Loucy (cell line): ENCODE data around the gene CAPN11.

Experiments
- EZH2phosphoT487 ChIP-seq: fragments of 200-600 bp; IDR thresholded peaks from 2 replicates; pipeline ENCODE4 v1.6.1; 2018; ENCODE audit warnings: antibody characterized with exemption, mild to moderate bottlenecking, moderate library complexity, borderline replicate concordance
- TF ChIP-seq, protein P1 (sequence below): fragments of 200-600 bp; sonication (generic); conservative IDR thresholded peaks from 2 replicates; pipeline ENCODE4 v1.5.1; 2014; ENCODE audit warnings: mild to moderate bottlenecking, antibody characterized with exemption, low read length

DNA sequence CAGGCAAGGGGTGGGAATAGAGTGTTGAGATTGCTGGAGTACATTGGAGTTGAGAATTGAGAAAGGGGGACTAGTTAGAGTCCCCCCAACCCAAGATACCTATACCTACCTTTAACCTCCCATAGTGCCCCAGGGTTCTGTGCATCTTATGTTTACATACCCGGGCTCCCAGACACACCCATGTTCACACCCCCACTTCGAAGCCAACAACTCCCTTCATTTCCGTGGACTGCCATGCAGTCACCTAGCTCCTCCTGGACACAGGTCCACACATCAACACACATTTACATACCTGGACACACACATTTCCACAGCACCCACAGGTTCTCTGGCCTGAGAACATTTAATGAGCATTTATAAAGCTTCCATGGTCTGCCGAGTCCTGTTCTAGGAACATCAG, 26.1 kb upstream of the CAPN11 start:
- TF ChIP-seq, protein P1, sequence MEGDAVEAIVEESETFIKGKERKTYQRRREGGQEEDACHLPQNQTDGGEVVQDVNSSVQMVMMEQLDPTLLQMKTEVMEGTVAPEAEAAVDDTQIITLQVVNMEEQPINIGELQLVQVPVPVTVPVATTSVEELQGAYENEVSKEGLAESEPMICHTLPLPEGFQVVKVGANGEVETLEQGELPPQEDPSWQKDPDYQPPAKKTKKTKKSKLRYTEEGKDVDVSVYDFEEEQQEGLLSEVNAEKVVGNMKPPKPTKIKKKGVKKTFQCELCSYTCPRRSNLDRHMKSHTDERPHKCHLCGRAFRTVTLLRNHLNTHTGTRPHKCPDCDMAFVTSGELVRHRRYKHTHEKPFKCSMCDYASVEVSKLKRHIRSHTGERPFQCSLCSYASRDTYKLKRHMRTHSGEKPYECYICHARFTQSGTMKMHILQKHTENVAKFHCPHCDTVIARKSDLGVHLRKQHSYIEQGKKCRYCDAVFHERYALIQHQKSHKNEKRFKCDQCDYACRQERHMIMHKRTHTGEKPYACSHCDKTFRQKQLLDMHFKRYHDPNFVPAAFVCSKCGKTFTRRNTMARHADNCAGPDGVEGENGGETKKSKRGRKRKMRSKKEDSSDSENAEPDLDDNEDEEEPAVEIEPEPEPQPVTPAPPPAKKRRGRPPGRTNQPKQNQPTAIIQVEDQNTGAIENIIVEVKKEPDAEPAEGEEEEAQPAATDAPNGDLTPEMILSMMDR = no peak
- TF ChIP-seq EZH2phosphoT487 = no peak
